Measurements from ENCODE around the gene CST3. TPM values are rescaled to one million over a fixed set of nuclear protein-coding genes. Genes with fewer than 3 reads are reported as not detected.

CST3 gene
- total and polyA plus RNA-seq, 3 experiments from 2014 or later = 3.0 to 5.3 (median 4.9) TPM

GRCh38 chr20:23605867-23606651 is 31.7 kb downstream of the CST3 start, which contains the start of gene CST9:
Gene CST9 (minus strand): TSS chr20:23605917. CDS start chr20:23605864, 53 bp downstream.
- no peaks in the 10 kb centered on the region for H3K27me3 ChIP-seq (ENCODE audit: insufficient read depth, low read length, poor library complexity, severe bottlenecking)
- no peak within 1 kb of the TSS for H3K4me3 ChIP-seq (ENCODE audit: low read length)
- Mint-ChIP-seq H3K27ac (peak within 1 kb of the TSS in 3 of 8 donors; percentile 51 to 58 (median 57)), H3K9me3 (no peaks in the 10 kb centered on the region), H3K4me3 (no peak within 1 kb of the TSS), H3K36me3 (no peaks in the 10 kb centered on the region), H3K27me3 (peaks cover 4 to 7% of the 10 kb centered on the region in 2 donors), H3K4me1 (peaks cover 0 to 5% (median 4%) of the 10 kb centered on the region in 3 donors)
- no peak for DNase-seq
- ChIA-PET POLR2A (no interaction called here), CTCF (interaction anchor here (1.3 to 1.8 kb wide), 3 partner anchors 164 to 256 kb away, joined by 3 to 22 read pairs (median 3); no protein-coding TSS in a partner anchor)
- H3K4me1 ChIP-seq (ENCODE audit: insufficient read depth, low read length) = no peaks in the 10 kb centered on the region
- no peak within 1 kb of the TSS for H3K27ac ChIP-seq (ENCODE audit: low read depth, low read length)
- no peaks in the 10 kb centered on the region for H3K36me3 ChIP-seq (ENCODE audit: insufficient read depth, low read length)
- H3K9me3 ChIP-seq (ENCODE audit: low read length) = no peaks in the 10 kb centered on the region

DNA sequence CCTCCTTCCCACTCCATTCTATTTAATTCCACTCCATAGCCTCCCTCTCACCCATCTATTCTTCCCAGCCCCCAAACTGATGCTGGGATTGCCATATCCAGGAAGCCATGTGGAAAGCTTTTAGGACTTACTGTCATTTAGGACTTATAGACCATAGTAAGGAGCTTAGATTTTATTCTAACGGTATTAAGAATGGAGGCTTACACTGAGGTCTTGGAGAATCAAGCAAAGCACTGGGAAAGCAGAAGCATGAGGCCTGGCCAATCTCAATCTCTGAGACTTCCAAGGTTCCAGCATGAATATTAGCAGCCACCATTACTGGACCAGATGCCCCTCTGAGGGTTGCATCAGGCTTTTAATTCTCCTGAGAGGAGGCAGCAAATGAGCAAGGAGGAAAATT is 33.4 kb downstream of the CST3 start:
- ChIA-PET POLR2A (no interaction called here), CTCF (interaction anchor here (1.8 kb wide), 1 partner anchor 162 kb away, joined by 9 read pairs; no protein-coding TSS in a partner anchor)
- no peak overlapping the region for H3K4me3 Mint-ChIP-seq
- DNase-seq = no peak
- Histone ChIP-seq H3K4me1 (ENCODE audit: insufficient read depth, low read length) (no peaks in the 10 kb centered on the region), H3K27me3 (ENCODE audit: insufficient read depth, low read length, poor library complexity, severe bottlenecking) (no peaks in the 10 kb centered on the region), H3K36me3 (ENCODE audit: insufficient read depth, low read length) (no peaks in the 10 kb centered on the region), H3K9me3 (ENCODE audit: low read length) (no peaks in the 10 kb centered on the region), H3K27ac (ENCODE audit: low read depth, low read length) (no peak overlapping the region), H3K4me3 (ENCODE audit: low read length) (no peak overlapping the region)
- peaks cover 0 to 5% (median 4%) of the 10 kb centered on the region in 3 donors for H3K4me1 Mint-ChIP-seq
- no peaks in the 10 kb centered on the region for H3K36me3 Mint-ChIP-seq
- no peaks in the 10 kb centered on the region for H3K9me3 Mint-ChIP-seq
- H3K27ac Mint-ChIP-seq = no peak overlapping the region
- H3K27me3 Mint-ChIP-seq = peaks cover 4 to 7% of the 10 kb centered on the region in 2 donors

DNA sequence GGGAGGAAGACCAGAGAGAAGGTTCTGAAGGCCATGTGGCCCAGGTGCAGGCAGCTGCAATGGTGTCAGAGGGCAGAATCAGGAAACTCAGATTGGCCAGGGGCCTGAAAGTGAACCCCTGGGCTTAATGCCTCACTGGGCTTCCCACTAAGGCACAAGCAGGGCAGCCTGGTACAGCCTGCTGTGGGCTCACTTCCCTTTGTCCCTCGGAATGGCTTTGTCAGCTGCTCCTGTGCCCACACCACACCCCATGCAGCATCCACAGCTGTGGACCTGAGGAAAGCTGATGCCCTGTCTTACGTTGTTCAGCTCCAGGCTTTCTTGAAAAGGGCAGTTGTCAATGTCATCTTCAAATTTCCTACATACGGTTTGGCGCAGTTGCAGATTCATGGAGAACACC is 34.4 kb downstream of the CST3 start:
- no peak overlapping the region for H3K27ac ChIP-seq (ENCODE audit: low read depth, low read length)
- Mint-ChIP-seq H3K27me3 (peaks cover 4 to 7% of the 10 kb centered on the region in 2 donors), H3K36me3 (no peaks in the 10 kb centered on the region), H3K27ac (no peak overlapping the region), H3K4me3 (no peak overlapping the region), H3K4me1 (peaks cover 0 to 5% (median 4%) of the 10 kb centered on the region in 3 donors), H3K9me3 (no peaks in the 10 kb centered on the region)
- H3K9me3 ChIP-seq (ENCODE audit: low read length) = no peaks in the 10 kb centered on the region
- H3K4me3 ChIP-seq (ENCODE audit: low read length) = no peak overlapping the region
- ChIA-PET POLR2A (no interaction called here), CTCF (interaction anchor here (1.8 kb wide), 1 partner anchor 161 kb away, joined by 9 read pairs; no protein-coding TSS in a partner anchor)
- H3K4me1 ChIP-seq (ENCODE audit: insufficient read depth, low read length) = no peaks in the 10 kb centered on the region
- no peak for DNase-seq
- H3K27me3 ChIP-seq (ENCODE audit: insufficient read depth, low read length, poor library complexity, severe bottlenecking) = no peaks in the 10 kb centered on the region
- no peaks in the 10 kb centered on the region for H3K36me3 ChIP-seq (ENCODE audit: insufficient read depth, low read length)

DNA sequence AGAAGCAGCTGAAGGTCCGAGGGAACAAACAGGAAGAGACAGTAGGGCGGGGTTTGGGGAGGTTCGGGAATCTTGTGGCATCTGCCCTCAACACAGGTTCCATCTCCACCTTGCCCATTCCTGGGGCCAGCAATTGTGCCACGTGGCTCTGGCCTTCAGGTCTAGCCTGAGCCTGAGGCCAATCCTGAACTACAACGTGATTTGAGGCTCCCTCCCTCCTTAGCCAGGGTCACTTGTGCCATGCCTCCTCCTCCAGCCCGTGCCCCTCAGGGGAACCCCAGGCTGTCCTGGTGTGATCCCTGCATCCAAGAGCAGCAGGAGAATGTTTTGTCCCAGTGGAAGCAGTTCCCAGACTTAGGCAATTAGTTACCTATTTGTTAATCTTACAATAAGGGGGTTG is 35.1 kb downstream of the CST3 start:
- Mint-ChIP-seq H3K27ac (no peak overlapping the region), H3K27me3 (peaks cover 4 to 7% of the 10 kb centered on the region in 2 donors), H3K9me3 (no peaks in the 10 kb centered on the region), H3K36me3 (no peaks in the 10 kb centered on the region), H3K4me1 (peaks cover 0 to 5% (median 4%) of the 10 kb centered on the region in 3 donors), H3K4me3 (no peak overlapping the region)
- H3K4me3 ChIP-seq (ENCODE audit: low read length) = no peak overlapping the region
- no peak overlapping the region for H3K27ac ChIP-seq (ENCODE audit: low read depth, low read length)
- CTCF ChIA-PET = interaction anchor here (1.8 kb wide), 1 partner anchor 161 kb away, joined by 9 read pairs; no protein-coding TSS in a partner anchor
- no peaks in the 10 kb centered on the region for H3K9me3 ChIP-seq (ENCODE audit: low read length)
- H3K27me3 ChIP-seq (ENCODE audit: insufficient read depth, low read length, poor library complexity, severe bottlenecking) = no peaks in the 10 kb centered on the region
- POLR2A ChIA-PET = no interaction called here
- no peaks in the 10 kb centered on the region for H3K4me1 ChIP-seq (ENCODE audit: insufficient read depth, low read length)
- H3K36me3 ChIP-seq (ENCODE audit: insufficient read depth, low read length) = no peaks in the 10 kb centered on the region
- no peak for DNase-seq

DNA sequence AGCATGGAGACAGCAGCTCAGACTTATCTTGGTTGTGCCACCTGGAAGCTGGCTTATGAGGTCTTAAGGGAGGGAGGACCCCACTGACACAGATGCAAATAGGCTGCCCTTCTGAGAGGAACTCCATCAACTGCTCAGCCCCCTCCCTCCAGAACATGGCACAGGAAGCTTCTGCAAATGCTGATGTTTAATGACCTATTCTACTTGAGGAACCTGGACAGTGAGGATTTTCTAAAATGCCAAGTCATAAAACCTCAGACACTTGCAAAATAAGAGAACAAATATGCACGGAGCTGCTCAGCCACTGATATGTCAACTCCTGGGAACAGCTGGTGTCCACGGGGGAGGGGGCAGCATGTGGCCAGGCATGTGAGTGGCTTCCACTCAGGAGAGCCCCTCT is 35.5 kb downstream of the CST3 start:
- H3K27ac ChIP-seq (ENCODE audit: low read depth, low read length) = no peak overlapping the region
- H3K27me3 ChIP-seq (ENCODE audit: insufficient read depth, low read length, poor library complexity, severe bottlenecking) = no peaks in the 10 kb centered on the region
- Mint-ChIP-seq H3K27me3 (peaks cover 4 to 7% of the 10 kb centered on the region in 2 donors), H3K27ac (no peak overlapping the region), H3K4me3 (no peak overlapping the region), H3K4me1 (peaks cover 0 to 5% (median 4%) of the 10 kb centered on the region in 3 donors), H3K36me3 (no peaks in the 10 kb centered on the region), H3K9me3 (no peaks in the 10 kb centered on the region)
- no peak overlapping the region for H3K4me3 ChIP-seq (ENCODE audit: low read length)
- POLR2A ChIA-PET = no interaction called here
- no peaks in the 10 kb centered on the region for H3K4me1 ChIP-seq (ENCODE audit: insufficient read depth, low read length)
- no peaks in the 10 kb centered on the region for H3K36me3 ChIP-seq (ENCODE audit: insufficient read depth, low read length)
- no peak for DNase-seq
- H3K9me3 ChIP-seq (ENCODE audit: low read length) = no peaks in the 10 kb centered on the region
- CTCF ChIA-PET = no interaction called here

DNA sequence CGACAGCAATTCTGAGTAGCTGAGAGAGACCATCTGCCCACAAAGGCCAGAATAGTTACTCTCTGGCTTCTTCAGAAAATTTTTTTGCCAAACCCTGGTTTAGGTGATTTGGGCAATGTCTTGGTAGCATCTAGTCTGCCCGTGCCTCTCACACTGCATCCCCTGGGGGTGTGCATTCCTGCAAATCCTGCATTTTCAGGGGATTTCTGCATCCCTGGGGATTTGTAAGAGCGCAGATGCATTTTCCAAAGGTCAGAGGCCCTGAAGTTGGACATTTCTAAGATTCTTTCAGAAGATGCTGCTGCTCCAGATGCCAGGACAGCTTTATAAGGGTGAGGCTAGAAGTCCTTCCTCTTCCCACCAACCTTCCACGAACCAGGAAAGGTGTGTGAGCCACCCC is 36.0 kb downstream of the CST3 start:
- Histone ChIP-seq H3K4me3 (ENCODE audit: low read length) (no peak overlapping the region), H3K36me3 (ENCODE audit: insufficient read depth, low read length) (no peaks in the 10 kb centered on the region), H3K9me3 (ENCODE audit: low read length) (no peaks in the 10 kb centered on the region), H3K27ac (ENCODE audit: low read depth, low read length) (no peak overlapping the region), H3K4me1 (ENCODE audit: insufficient read depth, low read length) (no peaks in the 10 kb centered on the region), H3K27me3 (ENCODE audit: insufficient read depth, low read length, poor library complexity, severe bottlenecking) (no peaks in the 10 kb centered on the region)
- H3K4me3 Mint-ChIP-seq = no peak overlapping the region
- ChIA-PET POLR2A (no interaction called here), CTCF (interaction anchor here (1.1 kb wide), 1 partner anchor 160 kb away, joined by 4 read pairs; no protein-coding TSS in a partner anchor)
- no peaks in the 10 kb centered on the region for H3K36me3 Mint-ChIP-seq
- no peaks in the 10 kb centered on the region for H3K9me3 Mint-ChIP-seq
- H3K4me1 Mint-ChIP-seq = peaks cover 0 to 3% (median 3%) of the 10 kb centered on the region in 3 donors
- no peak overlapping the region for H3K27ac Mint-ChIP-seq
- no peak for DNase-seq
- H3K27me3 Mint-ChIP-seq = peaks cover 4 to 7% of the 10 kb centered on the region in 2 donors

DNA sequence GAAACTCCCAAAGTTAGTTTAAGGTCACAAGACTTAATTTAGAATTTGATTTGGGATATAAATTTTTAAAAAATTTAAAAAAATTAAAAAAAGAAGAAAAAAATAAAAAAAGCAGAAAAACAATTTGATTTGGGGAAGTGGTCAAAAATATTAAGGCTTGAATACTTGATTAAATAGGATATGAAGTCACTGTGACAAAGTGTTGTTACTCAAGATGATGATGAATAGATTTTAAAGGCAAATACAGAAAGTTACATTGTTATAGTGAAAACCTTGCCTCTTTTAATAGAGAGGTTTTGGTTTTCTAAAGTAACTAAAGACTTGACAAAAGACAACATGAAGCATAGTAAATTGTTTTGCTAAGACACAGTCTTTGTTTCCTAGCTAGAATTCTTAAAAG is 39.3 kb downstream of the CST3 start:
- H3K4me3 Mint-ChIP-seq = no peak overlapping the region
- no peaks in the 10 kb centered on the region for H3K27me3 ChIP-seq (ENCODE audit: insufficient read depth, low read length, poor library complexity, severe bottlenecking)
- H3K4me3 ChIP-seq (ENCODE audit: low read length) = no peak overlapping the region
- H3K36me3 Mint-ChIP-seq = no peaks in the 10 kb centered on the region
- POLR2A ChIA-PET = no interaction called here
- CTCF ChIA-PET = interaction anchor here (1.1 to 1.4 kb wide), 2 partner anchors 9 to 11 kb away, joined by 3 to 4 read pairs; no protein-coding TSS in a partner anchor
- H3K4me1 ChIP-seq (ENCODE audit: insufficient read depth, low read length) = no peaks in the 10 kb centered on the region
- DNase-seq = no peak
- no peaks in the 10 kb centered on the region for H3K9me3 ChIP-seq (ENCODE audit: low read length)
- no peak overlapping the region for H3K27ac Mint-ChIP-seq
- H3K9me3 Mint-ChIP-seq = no peaks in the 10 kb centered on the region
- no peaks in the 10 kb centered on the region for H3K36me3 ChIP-seq (ENCODE audit: insufficient read depth, low read length)
- peaks cover 0 to 2% of the 10 kb centered on the region in 2 donors for H3K27me3 Mint-ChIP-seq
- H3K4me1 Mint-ChIP-seq = no peaks in the 10 kb centered on the region
- no peak overlapping the region for H3K27ac ChIP-seq (ENCODE audit: low read depth, low read length)

DNA sequence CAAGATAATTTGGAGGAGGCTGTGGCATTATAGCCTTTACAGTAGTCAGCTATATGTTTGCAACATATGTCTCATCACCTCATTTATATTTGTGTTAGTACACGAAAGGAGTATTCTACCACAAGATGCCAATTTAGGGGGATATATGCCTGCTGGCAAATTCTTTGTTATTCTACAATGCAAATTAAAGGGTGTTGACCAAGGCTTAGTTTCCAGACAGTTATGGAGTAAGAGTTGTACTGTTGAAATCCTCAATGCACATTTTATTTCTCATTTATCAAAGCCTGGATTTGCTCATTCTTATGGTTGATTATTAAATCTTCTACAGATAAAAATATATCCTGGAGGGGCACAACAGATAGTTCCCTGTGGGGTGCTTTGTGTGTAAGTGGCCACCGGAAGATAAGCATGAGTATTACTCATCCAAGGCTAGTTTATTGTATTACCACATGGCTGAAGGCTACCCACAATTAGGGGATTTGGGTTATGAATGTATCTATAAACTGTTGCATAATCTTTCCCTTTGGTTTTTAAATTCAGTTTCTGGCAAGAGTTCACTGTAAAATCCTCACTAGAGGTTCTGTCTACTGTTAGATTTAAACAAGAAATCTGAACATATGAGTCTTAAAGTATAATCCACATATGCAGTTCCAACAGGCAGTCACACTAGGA is 41.0 kb downstream of the CST3 start:
- DNase-seq = no peak
- Mint-ChIP-seq H3K9me3 (no peaks in the 10 kb centered on the region), H3K4me3 (no peak overlapping the region), H3K27ac (no peak overlapping the region), H3K4me1 (no peaks in the 10 kb centered on the region), H3K27me3 (no peaks in the 10 kb centered on the region), H3K36me3 (no peaks in the 10 kb centered on the region)
- no peaks in the 10 kb centered on the region for H3K27me3 ChIP-seq (ENCODE audit: insufficient read depth, low read length, poor library complexity, severe bottlenecking)
- no peak overlapping the region for H3K4me3 ChIP-seq (ENCODE audit: low read length)
- ChIA-PET CTCF (interaction anchor here (1.4 kb wide), 1 partner anchor 10 kb away, joined by 4 read pairs; no protein-coding TSS in a partner anchor), POLR2A (no interaction called here)
- H3K36me3 ChIP-seq (ENCODE audit: insufficient read depth, low read length) = no peaks in the 10 kb centered on the region
- no peak overlapping the region for H3K27ac ChIP-seq (ENCODE audit: low read depth, low read length)
- H3K4me1 ChIP-seq (ENCODE audit: insufficient read depth, low read length) = no peaks in the 10 kb centered on the region
- H3K9me3 ChIP-seq (ENCODE audit: low read length) = no peaks in the 10 kb centered on the region
